ENCODE measurements around the gene ISG15.

The ISG15 gene

GRCh38 chr1:973459-974292 is 39.6 kb upstream of the ISG15 start:
- Histone ChIP-seq H3K4me2 (ENCODE audit: low read length) (no peak overlapping the region), H2AFZ (no peak overlapping the region), H3K9me3 (ENCODE audit: control insufficient read depth, low read length) (no peaks in the 10 kb centered on the region), H3K27me3 (ENCODE audit: control insufficient read depth, insufficient read depth, low read length) (no peaks in the 10 kb centered on the region), H3K27ac (no peak overlapping the region), H3K36me3 (ENCODE audit: control insufficient read depth, insufficient read depth, low read length) (no peaks in the 10 kb centered on the region), H3K9ac (no peak overlapping the region), H3K79me2 (no peaks in the 10 kb centered on the region), H3K4me3 (ENCODE audit: low read depth, low read length) (no peak overlapping the region), H3K4me1 (no peaks in the 10 kb centered on the region)
- TF ChIP-seq CTCF (IDR thresholded peaks at IDR 0.05), result no peak

GRCh38 chr1:974293-974640 is 39.0 kb upstream of the ISG15 start:
- H3K27ac ChIP-seq, result no peak overlapping the region
- H3K9me3 ChIP-seq (ENCODE audit: control insufficient read depth, low read length), result no peaks in the 10 kb centered on the region
- no peak overlapping the region for H3K9ac ChIP-seq
- no peaks in the 10 kb centered on the region for H3K4me1 ChIP-seq
- H3K4me2 ChIP-seq (ENCODE audit: low read length), result no peak overlapping the region
- no peaks in the 10 kb centered on the region for H3K79me2 ChIP-seq
- no peak overlapping the region for H3K4me3 ChIP-seq (ENCODE audit: low read depth, low read length)
- TF ChIP-seq CTCF (IDR thresholded peaks at IDR 0.05), result no peak
- H3K36me3 ChIP-seq (ENCODE audit: control insufficient read depth, insufficient read depth, low read length), result no peaks in the 10 kb centered on the region
- H3K27me3 ChIP-seq (ENCODE audit: control insufficient read depth, insufficient read depth, low read length), result no peaks in the 10 kb centered on the region
- no peak overlapping the region for H2AFZ ChIP-seq

GRCh38 chr1:974687-975328 is 38.5 kb upstream of the ISG15 start:
- H3K36me3 ChIP-seq (ENCODE audit: control insufficient read depth, insufficient read depth, low read length), result no peaks in the 10 kb centered on the region
- H3K4me2 ChIP-seq (ENCODE audit: low read length), result no peak overlapping the region
- no peak overlapping the region for H3K4me3 ChIP-seq (ENCODE audit: low read depth, low read length)
- TF ChIP-seq CTCF (IDR thresholded peaks at IDR 0.05), result no peak
- H2AFZ ChIP-seq, result no peak overlapping the region
- no peaks in the 10 kb centered on the region for H3K4me1 ChIP-seq
- H3K27me3 ChIP-seq (ENCODE audit: control insufficient read depth, insufficient read depth, low read length), result no peaks in the 10 kb centered on the region
- H3K9me3 ChIP-seq (ENCODE audit: control insufficient read depth, low read length), result no peaks in the 10 kb centered on the region
- no peaks in the 10 kb centered on the region for H3K79me2 ChIP-seq
- no peak overlapping the region for H3K27ac ChIP-seq
- H3K9ac ChIP-seq, result no peak overlapping the region

- H3K4me3 ChIP-seq (ENCODE audit: low read depth, low read length), result no peak overlapping the region
- H3K9me3 ChIP-seq (ENCODE audit: control insufficient read depth, low read length), result no peaks in the 10 kb centered on the region
- no peak overlapping the region for H2AFZ ChIP-seq
- H3K79me2 ChIP-seq, result no peaks in the 10 kb centered on the region
- no peak overlapping the region for H3K27ac ChIP-seq
- no peaks in the 10 kb centered on the region for H3K4me1 ChIP-seq
- no peak overlapping the region for H3K9ac ChIP-seq
- H3K4me2 ChIP-seq (ENCODE audit: low read length), result peak overlapping the region; percentile 81
- H3K27me3 ChIP-seq (ENCODE audit: control insufficient read depth, insufficient read depth, low read length), result no peaks in the 10 kb centered on the region
- no peak for TF ChIP-seq CTCF (IDR thresholded peaks at IDR 0.05)
- H3K36me3 ChIP-seq (ENCODE audit: control insufficient read depth, insufficient read depth, low read length), result no peaks in the 10 kb centered on the region
These were observed 37.9 kb upstream of the ISG15 start for GRCh38 chr1:975365-975764.

All from parathyroid adenoma (tissue), 2 donors.